ENCODE results near the gene ZRANB3.
A peak's percentile ranks its signal among the peaks of the same experiment; 100 is the strongest.

Gene ZRANB3

GRCh38 chr2:135248611-135249010 is 282.4 kb downstream of the ZRANB3 start (continued):
- TF ChIP-seq CSRNP3 (CRISPR knock-in tag; IDR thresholded peaks at IDR 0.05) (no peak), ZC3H10 (CRISPR knock-in tag; IDR thresholded peaks at IDR 0.05) (no peak), BACH2 (CRISPR knock-in tag; IDR thresholded peaks at IDR 0.05; ENCODE audit: borderline replicate concordance) (no peak), RARB (CRISPR knock-in tag; IDR thresholded peaks at IDR 0.05) (no peak), SNAI2 (CRISPR knock-in tag; IDR thresholded peaks at IDR 0.05) (no peak)

- ATAC-seq: peak; percentile 63
- no peak for TF ChIP-seq ZNF70 (CRISPR knock-in tag; IDR thresholded peaks at IDR 0.05)
- peak; percentile 33; the same call in 1 of the 2 replicates for TF ChIP-seq ISL1 (CRISPR knock-in tag; IDR thresholded peaks at IDR 0.05)
Observed at GRCh38 chr2:135246711-135247270, 284.2 kb downstream of the ZRANB3 start.

- TF ChIP-seq POU6F1 (CRISPR knock-in tag; IDR thresholded peaks at IDR 0.05; ENCODE audit: borderline replicate concordance, low read depth) (no peak), BACH2 (CRISPR knock-in tag; IDR thresholded peaks at IDR 0.05; ENCODE audit: borderline replicate concordance) (no peak), ZFP30 (CRISPR knock-in tag; IDR thresholded peaks at IDR 0.05) (no peak), ARNTL (CRISPR knock-in tag; IDR thresholded peaks at IDR 0.05; ENCODE audit: borderline replicate concordance, low read depth) (no peak), ZNF8 (CRISPR knock-in tag; IDR thresholded peaks at IDR 0.05) (no peak), ZNF565 (CRISPR knock-in tag; conservative IDR thresholded peaks at IDR 0.05; ENCODE audit: low read depth) (no peak), TCF4 (CRISPR knock-in tag; IDR thresholded peaks at IDR 0.05; ENCODE audit: borderline replicate concordance) (no peak), CSRNP3 (CRISPR knock-in tag; IDR thresholded peaks at IDR 0.05) (no peak), TSHZ2 (CRISPR knock-in tag; IDR thresholded peaks at IDR 0.05) (no peak), ZNF70 (CRISPR knock-in tag; IDR thresholded peaks at IDR 0.05) (no peak), CREB5 (CRISPR knock-in tag; IDR thresholded peaks at IDR 0.05; ENCODE audit: low read depth) (no peak), ZC3H10 (CRISPR knock-in tag; IDR thresholded peaks at IDR 0.05) (no peak), GLIS3 (CRISPR knock-in tag; IDR thresholded peaks at IDR 0.05) (no peak), TOX (CRISPR knock-in tag; IDR thresholded peaks at IDR 0.05; ENCODE audit: borderline replicate concordance) (no peak), PPARA (CRISPR knock-in tag; IDR thresholded peaks at IDR 0.05; ENCODE audit: borderline replicate concordance) (no peak), ESRRG (CRISPR knock-in tag; IDR thresholded peaks at IDR 0.05) (no peak), OSR1 (CRISPR knock-in tag; IDR thresholded peaks at IDR 0.05) (no peak), PATZ1 (CRISPR knock-in tag; IDR thresholded peaks at IDR 0.05; ENCODE audit: borderline replicate concordance) (no peak)
- no peak for ATAC-seq
Observed at GRCh38 chr2:135245071-135245470, 285.9 kb downstream of the ZRANB3 start.

All from SK-N-SH treated with all-trans-retinoic acid at 6 μM for 48 hours (cell line).